MCF 10A (cell line): Measurements from ENCODE around the gene SOCS3. TPM values are rescaled to one million over a fixed set of nuclear protein-coding genes. Genes with fewer than 3 reads are reported as not detected.

Experiments used
- BruUV-seq: library from RNA; stranded (reverse); fragments of 400-500 nt; replicated peaks from 2 replicates; lab custom pipeline; 2021; lab: Mats Ljungman, UMichigan
- CTCF ChIA-PET: fragments of 300-600 bp; sonication (Branson Sonifier 250); formaldehyde crosslinking; extraction: SDS; loops from one replicate; lab custom pipeline; 2021; ENCODE audit warnings: antibody characterized with exemption, inconsistent platforms; lab: Yijun Ruan, JAX
- POLR2A ChIA-PET: fragments of 300-600, 350-650 bp; sonication (Branson Sonifier 250); formaldehyde crosslinking; extraction: SDS; loops from one replicate; lab custom pipeline; 2020; ENCODE audit warnings: antibody characterized with exemption, inconsistent platforms; lab: Yijun Ruan, JAX
- DNase-seq: peaks from one replicate; pipeline ENCODE4 v3.0.0-alpha.2; 2018; ENCODE audit not compliant: unreplicated experiment
- H3K27ac Mint-ChIP-seq: one replicate; pipeline ENCODE4 v1.8.0; 2022; ENCODE audit warnings: mild to moderate bottlenecking, low read depth, mixed read lengths; ENCODE audit not compliant: unreplicated experiment
- H3K27me3 Mint-ChIP-seq: one replicate; pipeline ENCODE4 v1.8.0; 2022; ENCODE audit warnings: mixed read lengths; ENCODE audit not compliant: insufficient read depth, unreplicated experiment
- H3K36me3 Mint-ChIP-seq: one replicate; pipeline ENCODE4 v1.8.0; 2022; ENCODE audit warnings: mild to moderate bottlenecking, moderate library complexity, mixed read lengths; ENCODE audit not compliant: insufficient read depth, unreplicated experiment
- H3K4me1 Mint-ChIP-seq: one replicate; pipeline ENCODE4 v1.8.0; 2022; ENCODE audit warnings: mixed read lengths; ENCODE audit not compliant: insufficient read depth, unreplicated experiment
- H3K4me3 Mint-ChIP-seq: one replicate; pipeline ENCODE4 v1.8.0; 2022; ENCODE audit warnings: mild to moderate bottlenecking, moderate library complexity, mixed read lengths; ENCODE audit not compliant: unreplicated experiment
- H3K9me3 Mint-ChIP-seq: one replicate; pipeline ENCODE4 v1.8.0; 2022; ENCODE audit warnings: mixed read lengths; ENCODE audit not compliant: unreplicated experiment
- intact Hi-C: fragments of 100-400 bp; cut with micrococcal nuclease; formaldehyde crosslinking; loops from 2 replicates; pipeline ENCODE4 v1.14.1; 2022
- total RNA-seq: library from RNA; stranded (reverse); gene quantifications from 2 replicates; pipeline ENCODE4 v1.2.3, GENCODE V29; 2022
- TF ChIP-seq, protein P1 (sequence below): fragments of 200-600 bp; IDR thresholded peaks from one replicate; pipeline ENCODE4 v1.8.0; 2022; ENCODE audit warnings: antibody characterized with exemption, mild to moderate bottlenecking; ENCODE audit not compliant: unreplicated experiment

The SOCS3 gene
- total RNA-seq, 1 experiment from 2014 or later, result 2.5 TPM

DNA sequence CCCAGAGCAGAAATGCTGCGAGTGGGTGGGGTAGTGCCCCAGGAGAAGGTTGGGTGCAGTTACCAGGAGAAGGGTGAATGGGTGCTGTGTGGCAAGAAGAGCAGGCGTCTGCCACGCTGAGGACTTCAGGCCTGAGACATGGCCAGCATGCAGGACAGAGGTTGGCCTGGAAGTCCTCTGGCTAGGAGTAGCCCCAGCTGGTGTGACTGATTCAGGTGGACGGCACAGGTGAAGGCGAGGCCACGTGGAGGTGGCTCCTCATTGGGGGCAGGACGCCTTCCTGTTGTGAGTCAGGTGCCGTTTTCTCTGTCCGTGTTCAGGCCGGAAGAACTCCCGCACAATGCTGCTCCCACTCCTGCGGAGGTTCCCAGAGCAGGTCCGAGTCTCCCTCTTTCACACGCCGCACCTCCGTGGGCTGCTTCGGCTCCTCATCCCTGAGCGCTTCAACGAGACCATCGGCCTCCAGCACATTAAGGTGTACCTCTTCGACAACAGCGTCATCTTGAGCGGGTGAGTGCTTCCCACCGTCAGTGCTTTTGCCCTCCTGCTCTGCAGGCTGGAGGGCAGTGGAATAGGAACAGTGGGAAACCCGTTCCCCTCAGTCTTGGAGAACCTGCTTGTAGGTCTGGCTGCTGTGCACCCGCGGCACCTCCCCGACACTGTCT lies 39.3 kb upstream of the SOCS3 start:
- BruUV-seq, result no TSS peak
- no peaks in the 10 kb centered on the region for H3K27me3 Mint-ChIP-seq
- H3K9me3 Mint-ChIP-seq, result no peaks in the 10 kb centered on the region
- intact Hi-C loops, result no loop called here
- DNase-seq, result no peak
- ChIA-PET POLR2A (interaction anchor here (1.1 kb wide), 1 partner anchor 23 kb away, joined by 3 read pairs; no protein-coding TSS in a partner anchor), CTCF (interaction anchor here (0.7 kb wide), 1 partner anchor 89 kb away, joined by 3 read pairs; no protein-coding TSS in a partner anchor)
- H3K36me3 Mint-ChIP-seq, result peaks cover 84% of the 10 kb centered on the region
- no peaks in the 10 kb centered on the region for H3K4me1 Mint-ChIP-seq
- TF ChIP-seq, protein P1, sequence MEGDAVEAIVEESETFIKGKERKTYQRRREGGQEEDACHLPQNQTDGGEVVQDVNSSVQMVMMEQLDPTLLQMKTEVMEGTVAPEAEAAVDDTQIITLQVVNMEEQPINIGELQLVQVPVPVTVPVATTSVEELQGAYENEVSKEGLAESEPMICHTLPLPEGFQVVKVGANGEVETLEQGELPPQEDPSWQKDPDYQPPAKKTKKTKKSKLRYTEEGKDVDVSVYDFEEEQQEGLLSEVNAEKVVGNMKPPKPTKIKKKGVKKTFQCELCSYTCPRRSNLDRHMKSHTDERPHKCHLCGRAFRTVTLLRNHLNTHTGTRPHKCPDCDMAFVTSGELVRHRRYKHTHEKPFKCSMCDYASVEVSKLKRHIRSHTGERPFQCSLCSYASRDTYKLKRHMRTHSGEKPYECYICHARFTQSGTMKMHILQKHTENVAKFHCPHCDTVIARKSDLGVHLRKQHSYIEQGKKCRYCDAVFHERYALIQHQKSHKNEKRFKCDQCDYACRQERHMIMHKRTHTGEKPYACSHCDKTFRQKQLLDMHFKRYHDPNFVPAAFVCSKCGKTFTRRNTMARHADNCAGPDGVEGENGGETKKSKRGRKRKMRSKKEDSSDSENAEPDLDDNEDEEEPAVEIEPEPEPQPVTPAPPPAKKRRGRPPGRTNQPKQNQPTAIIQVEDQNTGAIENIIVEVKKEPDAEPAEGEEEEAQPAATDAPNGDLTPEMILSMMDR, result no peak
- no peak overlapping the region for H3K4me3 Mint-ChIP-seq
- H3K27ac Mint-ChIP-seq, result no peak overlapping the region

DNA sequence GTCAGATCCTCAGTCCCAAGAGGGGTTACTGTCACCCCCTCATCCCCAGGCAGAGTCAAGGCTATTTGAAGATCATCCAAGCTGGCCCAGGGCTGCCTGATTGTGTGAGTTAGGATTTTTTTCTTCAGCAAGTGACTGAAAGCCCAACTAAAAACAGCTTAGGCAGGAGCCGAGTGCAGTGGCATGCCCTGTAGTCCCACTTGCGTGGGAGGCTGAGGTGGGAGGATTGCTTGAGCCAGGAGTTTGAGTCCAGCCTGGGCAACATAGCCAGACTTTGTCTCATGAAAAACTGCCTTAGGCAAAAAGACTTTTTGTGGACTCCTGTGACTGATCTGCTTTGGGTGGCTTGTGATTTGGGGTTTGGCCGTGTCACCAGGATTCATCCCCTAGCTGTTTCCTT lies 38.5 kb upstream of the SOCS3 start:
- Mint-ChIP-seq H3K4me3 (no peak overlapping the region), H3K27ac (no peak overlapping the region), H3K36me3 (peaks cover 84% of the 10 kb centered on the region), H3K4me1 (no peaks in the 10 kb centered on the region), H3K27me3 (no peaks in the 10 kb centered on the region), H3K9me3 (no peaks in the 10 kb centered on the region)
- ChIA-PET POLR2A (no interaction called here), CTCF (interaction anchor here (0.7 kb wide), 1 partner anchor 90 kb away, joined by 3 read pairs; no protein-coding TSS in a partner anchor)
- no TSS peak for BruUV-seq
- intact Hi-C loops, result no loop called here
- DNase-seq, result no peak
- TF ChIP-seq, protein P1, result no peak

DNA sequence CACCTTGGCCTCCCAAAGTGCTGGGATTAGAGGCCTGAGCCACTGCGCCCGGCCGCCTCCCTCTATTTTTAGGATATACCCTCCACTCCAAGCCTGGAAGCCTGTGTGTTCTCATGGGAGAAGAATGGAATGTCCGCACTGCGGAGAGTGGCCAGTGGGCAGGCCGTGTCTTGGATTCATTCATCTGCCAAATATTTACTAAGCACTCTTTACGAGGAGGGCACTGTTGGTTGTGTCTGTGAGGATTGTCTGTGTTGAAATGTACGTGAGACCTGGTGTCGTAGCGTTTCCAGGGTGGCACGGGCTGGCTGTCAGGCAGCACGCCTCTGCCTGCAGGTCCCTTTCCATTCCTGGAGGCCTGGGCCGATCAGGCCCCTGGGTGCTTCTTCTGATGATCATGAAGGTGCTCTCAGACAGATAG lies 37.8 kb upstream of the SOCS3 start:
- H3K27ac Mint-ChIP-seq, result no peak overlapping the region
- no peaks in the 10 kb centered on the region for H3K27me3 Mint-ChIP-seq
- DNase-seq, result no peak
- no peaks in the 10 kb centered on the region for H3K4me1 Mint-ChIP-seq
- no peaks in the 10 kb centered on the region for H3K9me3 Mint-ChIP-seq
- CTCF ChIA-PET, result interaction anchor here (1.2 kb wide), 1 partner anchor 25 kb away, joined by 3 read pairs; no protein-coding TSS in a partner anchor
- H3K36me3 Mint-ChIP-seq, result peaks cover 82% of the 10 kb centered on the region
- intact Hi-C loops, result no loop called here
- TF ChIP-seq, protein P1, result no peak
- no peak overlapping the region for H3K4me3 Mint-ChIP-seq
- BruUV-seq, result no TSS peak
- POLR2A ChIA-PET, result no interaction called here

DNA sequence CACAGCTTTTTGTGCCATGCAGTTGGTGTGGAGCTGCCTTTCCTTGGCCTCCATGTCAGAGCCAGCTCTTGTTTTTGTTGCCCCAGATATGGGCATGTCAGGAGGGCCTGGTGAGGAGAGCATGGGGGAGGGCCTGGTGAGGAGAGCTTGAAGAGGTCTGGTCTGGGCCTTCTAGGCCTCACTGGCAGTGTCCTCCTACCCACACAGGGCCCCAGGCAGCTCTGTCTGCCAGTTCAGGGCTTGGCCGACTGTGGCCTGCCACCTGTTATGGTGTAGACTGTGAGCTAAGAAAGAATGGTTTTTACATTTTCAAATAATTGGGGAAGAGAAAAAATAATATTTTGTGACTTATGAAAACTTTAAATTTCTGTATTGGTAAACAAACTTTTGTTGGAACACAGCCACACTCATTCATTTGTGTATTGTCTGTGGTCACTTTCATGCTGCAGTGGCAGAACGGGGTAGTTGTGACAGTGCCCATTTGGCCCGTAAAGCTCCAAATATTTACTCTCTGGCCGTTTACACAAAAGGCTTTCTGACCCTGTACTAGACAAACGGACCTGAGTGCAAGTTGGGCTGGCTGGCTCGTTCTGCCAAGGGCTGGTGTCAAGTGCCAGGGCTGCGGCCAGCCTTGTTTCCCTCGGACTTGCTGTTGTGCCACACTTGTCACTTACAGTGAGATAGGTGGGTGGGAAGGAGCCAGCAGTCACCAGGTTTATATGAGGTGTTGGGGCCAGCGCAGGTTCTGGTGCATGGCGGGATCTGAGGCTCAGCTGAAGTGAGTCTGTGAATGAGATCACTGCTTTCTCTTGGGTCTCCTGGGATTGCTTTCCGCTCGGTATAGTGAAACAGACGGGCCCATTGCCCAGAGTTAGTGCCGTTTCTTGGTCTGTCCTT lies 36.8 kb upstream of the SOCS3 start:
- intact Hi-C loops, result no loop called here
- no peaks in the 10 kb centered on the region for H3K9me3 Mint-ChIP-seq
- H3K27me3 Mint-ChIP-seq, result no peaks in the 10 kb centered on the region
- TF ChIP-seq, protein P1, result no peak
- POLR2A ChIA-PET, result interaction anchor here (1.2 kb wide), 1 partner anchor 13 kb away, joined by 3 read pairs; no protein-coding TSS in a partner anchor
- no peak overlapping the region for H3K4me3 Mint-ChIP-seq
- no peak for DNase-seq
- CTCF ChIA-PET, result interaction anchor here (0.7 to 1.3 kb wide), 3 partner anchors 22 to 36 kb away, joined by 3 to 4 read pairs (median 3); no protein-coding TSS in a partner anchor
- H3K4me1 Mint-ChIP-seq, result peaks cover 7% of the 10 kb centered on the region
- BruUV-seq, result no TSS peak
- no peak overlapping the region for H3K27ac Mint-ChIP-seq
- H3K36me3 Mint-ChIP-seq, result peaks cover 76% of the 10 kb centered on the region
